H1 (cell line): ENCODE results near the gene EFHC1. TPM values are rescaled to one million over a fixed set of nuclear protein-coding genes. Genes with fewer than 3 reads are reported as not detected.

Experiments used
- BCL11A ChIP-seq, 2 experiments: IDR thresholded peaks; one replicate each; pipeline ENCODE4 v1.6.1; 2011; ENCODE audit warnings: low read depth in 2 of 2, low read length in 2 of 2, mild to moderate bottlenecking in 2 of 2
- CTBP2 ChIP-seq: IDR thresholded peaks from 2 replicates; pipeline ENCODE4 v1.7.0; 2011; ENCODE audit warnings: borderline replicate concordance, mild to moderate bottlenecking, moderate library complexity, mixed read lengths, low read length; ENCODE audit not compliant: insufficient read depth, insufficient read length
- RAD21 ChIP-seq, 2 experiments: IDR thresholded peaks in 1 of 2; conservative IDR thresholded peaks in 1 of 2; 2 replicates each; pipeline ENCODE4 v1.6.1; 2011; ENCODE audit warnings: low read depth in 2 of 2, low read length in 2 of 2, improper control_type of control experiment in 1 of 2, inconsistent platforms in 1 of 2, mild to moderate bottlenecking in 1 of 2, moderate library complexity in 1 of 2
- RXRA ChIP-seq: IDR thresholded peaks from 2 replicates; pipeline ENCODE4 v1.6.1; 2011; ENCODE audit warnings: low read depth, mild to moderate bottlenecking, low read length, moderate library complexity; ENCODE audit not compliant: insufficient read depth
- TBP ChIP-seq: IDR thresholded peaks from 2 replicates; pipeline ENCODE4 v1.6.1; 2011; ENCODE audit warnings: low read depth, low read length, improper control_type of control experiment
- ZNF274 ChIP-seq: IDR thresholded peaks from 2 replicates; pipeline ENCODE4 v1.7.0; 2012; ENCODE audit warnings: low read length, borderline replicate concordance; ENCODE audit errors: extremely low read depth
- polyA plus RNA-seq, 7 experiments: library from polyadenylated mRNA; depleted of rRNA in 3 of 7; stranded (reverse) in 5 of 7; unstranded in 2 of 7; fragments of >200 nt in 5 of 7; fragments of 200-250 nt in 2 of 7; gene quantifications; 1 replicate in 5 of 7; 2 replicates in 1 of 7; 4 replicates in 1 of 7; pipeline versions ENCODE4 v1.2.1 to v1.2.3, GENCODE V29; 2011 to 2013; ENCODE audit warnings: missing spikeins in 2 of 7, mixed read lengths in 2 of 7
- total RNA-seq: library from RNA; stranded (reverse); fragmentation: NEBNext Ultra II Directional; extraction: Animal tissue kit (Norgen Biotek cat#: 25700); gene quantifications from 2 replicates; pipeline ENCODE4 v1.2.1, GENCODE V29; 2021
- TF ChIP-seq, protein P1 (sequence below): IDR thresholded peaks from 2 replicates; pipeline ENCODE4 v1.6.1; 2012; ENCODE audit warnings: inconsistent platforms
- TF ChIP-seq, protein P2 (sequence below): IDR thresholded peaks from 2 replicates; pipeline ENCODE4 v1.6.1; 2011; ENCODE audit warnings: low read depth, mild to moderate bottlenecking, low read length; ENCODE audit not compliant: insufficient read depth
- TF ChIP-seq, protein P3 (sequence below): IDR thresholded peaks from 2 replicates; pipeline ENCODE4 v1.6.1; 2012; ENCODE audit warnings: inconsistent platforms

Gene EFHC1
- total and polyA plus RNA-seq, 2 of the 8 experiments (the other 6 are each of a cell fraction or from before 2014, with no cell fraction given): 10.5 to 16.4 TPM

DNA sequence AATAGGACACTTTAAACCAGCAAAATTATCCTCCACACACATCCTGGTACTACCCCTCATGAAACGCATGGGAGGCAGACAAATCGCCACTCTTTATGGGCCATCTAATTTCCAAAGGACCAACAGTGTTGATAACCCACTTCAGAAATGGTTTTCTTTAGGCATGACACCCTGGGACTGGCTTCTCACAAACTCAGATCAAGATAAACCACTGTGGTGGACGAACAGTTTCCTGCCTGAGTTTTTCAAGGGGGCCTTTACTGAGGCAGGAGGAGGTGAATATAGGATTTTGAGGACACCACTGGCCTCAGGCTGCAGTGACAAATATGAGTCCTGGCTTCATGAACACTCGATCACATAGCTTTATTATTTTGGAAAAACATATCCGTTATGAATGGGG, 130.7 kb downstream of the EFHC1 start (continued):
- TF ChIP-seq RAD21 (IDR thresholded peaks at IDR 0.05 in 1 of 2, conservative IDR thresholded peaks at IDR 0.05 in 1 of 2; ENCODE audit: low read depth in 2 of 2, low read length in 2 of 2): no peak
- TF ChIP-seq BCL11A (IDR thresholded peaks at IDR 0.05; ENCODE audit: low read depth in 2 of 2, low read length in 2 of 2): no peak
- TF ChIP-seq, protein P1, sequence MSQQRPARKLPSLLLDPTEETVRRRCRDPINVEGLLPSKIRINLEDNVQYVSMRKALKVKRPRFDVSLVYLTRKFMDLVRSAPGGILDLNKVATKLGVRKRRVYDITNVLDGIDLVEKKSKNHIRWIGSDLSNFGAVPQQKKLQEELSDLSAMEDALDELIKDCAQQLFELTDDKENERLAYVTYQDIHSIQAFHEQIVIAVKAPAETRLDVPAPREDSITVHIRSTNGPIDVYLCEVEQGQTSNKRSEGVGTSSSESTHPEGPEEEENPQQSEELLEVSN: no peak
- no peak for TF ChIP-seq CTBP2
- TF ChIP-seq RXRA: no peak
- TF ChIP-seq, protein P2, sequence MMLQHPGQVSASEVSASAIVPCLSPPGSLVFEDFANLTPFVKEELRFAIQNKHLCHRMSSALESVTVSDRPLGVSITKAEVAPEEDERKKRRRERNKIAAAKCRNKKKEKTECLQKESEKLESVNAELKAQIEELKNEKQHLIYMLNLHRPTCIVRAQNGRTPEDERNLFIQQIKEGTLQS: no peak
- TF ChIP-seq, protein P3, sequence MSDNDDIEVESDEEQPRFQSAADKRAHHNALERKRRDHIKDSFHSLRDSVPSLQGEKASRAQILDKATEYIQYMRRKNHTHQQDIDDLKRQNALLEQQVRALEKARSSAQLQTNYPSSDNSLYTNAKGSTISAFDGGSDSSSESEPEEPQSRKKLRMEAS: no peak
- no peak for TF ChIP-seq ZNF274
- no peak for TF ChIP-seq TBP
